Measurements from ENCODE around the gene JAKMIP3. TPM values are rescaled to one million over a fixed set of nuclear protein-coding genes. Genes with fewer than 3 reads are reported as not detected.
"Not testable (repeated sequence)": the region's sequence is repeated elsewhere in the genome, so short reads cannot be mapped to it uniquely, and the experiment has no call there.

Gene JAKMIP3
- total RNA-seq, 1 experiment from 2014 or later = 0.02 TPM

DNA sequence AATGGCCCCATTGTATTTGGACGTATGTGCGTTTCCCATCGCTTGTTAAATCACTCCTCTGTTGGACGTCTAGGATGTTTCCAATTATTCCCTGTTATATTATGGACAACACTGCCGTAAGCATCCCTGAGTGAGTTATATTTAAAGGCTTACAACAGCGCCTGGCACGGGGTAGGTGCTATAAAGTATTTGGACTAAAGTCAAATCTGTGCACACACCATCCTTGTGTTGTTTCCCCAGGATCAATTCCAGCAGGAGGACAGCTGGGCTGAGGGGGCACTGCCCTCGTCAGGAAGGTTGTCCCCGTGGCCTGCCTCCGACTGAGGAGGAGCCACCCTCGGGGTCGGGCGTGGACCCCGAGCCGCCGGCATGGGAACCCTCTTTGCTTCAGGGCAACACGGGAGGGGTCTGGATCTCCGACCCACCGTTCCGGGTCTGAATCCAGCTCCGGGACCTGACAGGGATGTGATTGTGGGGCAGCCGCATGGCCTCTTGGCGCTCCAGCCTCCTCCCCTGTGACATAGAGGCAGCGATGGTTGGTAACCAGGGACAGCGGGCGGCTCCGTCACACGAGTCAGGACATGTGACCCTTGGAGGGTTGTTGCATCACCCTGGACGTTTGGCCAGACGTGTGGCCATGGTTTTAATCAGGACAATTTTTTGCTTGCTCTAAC, 1.5 kb upstream of the JAKMIP3 start:
- DNase-seq (ENCODE audit: low read depth) = no peak

DNA sequence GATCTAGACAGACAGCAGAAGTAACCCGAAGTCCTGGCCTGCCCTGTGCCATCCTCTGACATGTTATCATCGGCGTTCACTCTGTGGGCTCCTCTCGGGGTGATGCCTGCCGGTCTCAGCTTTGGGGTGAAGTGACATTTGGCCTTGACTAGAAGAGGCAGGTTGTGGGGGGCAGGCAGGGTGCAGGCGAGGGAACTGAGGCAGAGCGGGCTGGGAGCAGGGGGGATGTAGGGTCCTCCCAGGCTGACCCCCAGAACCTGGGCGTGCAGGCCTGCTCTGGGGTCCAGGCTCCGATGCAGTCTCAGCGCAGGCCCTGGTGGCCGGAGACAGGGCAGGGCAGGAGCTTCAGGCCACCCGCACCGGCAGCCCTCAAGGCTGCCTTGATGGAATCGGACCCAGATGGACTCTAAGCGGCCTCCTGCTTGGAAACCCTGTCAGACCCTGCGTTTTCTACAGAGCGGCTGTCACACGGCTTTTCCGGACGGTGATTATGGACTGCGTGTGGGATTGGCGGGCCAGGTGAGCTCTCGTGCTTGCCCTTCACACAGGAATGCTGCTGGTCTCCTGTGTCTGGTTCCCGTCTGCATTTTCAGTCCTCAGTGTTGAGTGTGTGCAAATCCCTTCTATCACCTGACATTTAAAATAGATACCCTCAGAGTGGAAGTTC, 842 bp upstream of the JAKMIP3 start:
- no peak for DNase-seq (ENCODE audit: low read depth)

DNA sequence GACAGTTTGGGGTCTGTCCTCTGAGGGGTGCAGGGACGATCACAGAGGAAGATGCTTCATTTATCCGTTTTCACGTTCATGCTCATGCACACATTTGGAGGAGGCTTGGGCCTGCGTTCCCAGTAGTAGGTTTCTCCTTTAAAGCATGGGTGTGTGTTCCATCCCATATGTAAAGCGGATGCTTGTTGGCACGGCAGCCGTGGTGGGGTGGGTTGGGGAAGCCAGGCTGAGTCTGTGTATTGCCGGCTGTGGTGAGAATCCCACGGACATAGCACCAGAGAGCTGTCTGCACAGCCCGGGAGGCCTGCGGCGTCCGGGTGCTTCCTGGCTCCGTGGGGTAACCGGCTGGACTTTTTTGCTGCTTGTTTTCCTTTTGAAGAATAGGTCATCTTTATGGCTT, 440 bp downstream of the JAKMIP3 start:
- DNase-seq (ENCODE audit: low read depth) = no peak

DNA sequence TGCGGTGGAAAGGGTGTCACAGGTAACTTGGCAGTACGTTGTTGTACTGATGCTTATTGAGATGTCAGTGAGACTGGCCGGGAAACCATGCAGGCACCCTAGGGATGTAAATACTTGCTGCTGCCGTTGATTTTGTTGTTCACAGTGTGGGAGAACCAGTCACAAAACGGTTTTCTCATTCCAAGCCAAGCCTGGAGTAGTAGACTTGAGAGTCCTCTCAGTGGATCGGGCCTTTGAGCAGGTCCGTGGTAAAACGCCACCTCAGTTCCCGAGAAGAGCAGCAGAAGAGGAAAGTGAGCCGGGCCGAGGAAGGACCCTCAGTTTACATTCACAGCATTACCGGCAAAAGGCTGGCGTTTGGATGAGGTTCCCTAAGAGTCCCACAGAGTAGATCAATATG, 1.1 kb downstream of the JAKMIP3 start:
- no peak for DNase-seq (ENCODE audit: low read depth)

DNA sequence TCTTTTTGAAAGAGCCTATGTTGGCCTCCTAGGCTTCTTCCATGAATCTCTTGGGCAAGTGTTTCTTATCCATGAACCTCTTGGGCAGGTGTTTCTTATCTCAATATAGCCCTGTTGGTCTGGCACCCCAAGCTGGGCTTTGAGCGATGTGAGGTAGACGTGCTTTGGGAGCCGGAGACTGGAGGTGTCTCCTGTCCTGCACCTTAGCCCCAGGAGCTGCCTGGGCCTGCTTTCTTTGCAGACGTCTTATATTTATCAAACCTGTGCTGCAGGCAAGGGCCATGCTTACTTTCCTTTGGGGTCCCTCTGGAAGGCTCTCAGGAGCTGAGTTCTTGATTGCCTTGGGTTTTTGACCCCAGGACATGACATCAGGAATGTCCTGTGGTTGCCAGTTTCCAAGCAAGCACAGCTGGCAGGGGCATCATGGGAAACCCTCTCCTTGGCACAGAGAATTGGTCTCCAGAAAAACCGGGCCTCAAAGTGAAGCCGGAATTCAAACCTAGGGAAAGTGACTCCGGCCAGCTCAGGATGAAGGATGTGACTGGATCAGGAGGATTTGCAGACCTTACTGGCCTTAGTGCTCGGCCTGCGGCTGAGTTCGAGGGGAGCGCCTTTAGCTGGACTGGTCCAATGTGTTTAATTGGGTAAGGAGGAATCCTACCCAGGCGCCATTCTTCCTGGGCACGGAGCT, 2.8 kb downstream of the JAKMIP3 start:
- DNase-seq (ENCODE audit: low read depth) = no peak

DNA sequence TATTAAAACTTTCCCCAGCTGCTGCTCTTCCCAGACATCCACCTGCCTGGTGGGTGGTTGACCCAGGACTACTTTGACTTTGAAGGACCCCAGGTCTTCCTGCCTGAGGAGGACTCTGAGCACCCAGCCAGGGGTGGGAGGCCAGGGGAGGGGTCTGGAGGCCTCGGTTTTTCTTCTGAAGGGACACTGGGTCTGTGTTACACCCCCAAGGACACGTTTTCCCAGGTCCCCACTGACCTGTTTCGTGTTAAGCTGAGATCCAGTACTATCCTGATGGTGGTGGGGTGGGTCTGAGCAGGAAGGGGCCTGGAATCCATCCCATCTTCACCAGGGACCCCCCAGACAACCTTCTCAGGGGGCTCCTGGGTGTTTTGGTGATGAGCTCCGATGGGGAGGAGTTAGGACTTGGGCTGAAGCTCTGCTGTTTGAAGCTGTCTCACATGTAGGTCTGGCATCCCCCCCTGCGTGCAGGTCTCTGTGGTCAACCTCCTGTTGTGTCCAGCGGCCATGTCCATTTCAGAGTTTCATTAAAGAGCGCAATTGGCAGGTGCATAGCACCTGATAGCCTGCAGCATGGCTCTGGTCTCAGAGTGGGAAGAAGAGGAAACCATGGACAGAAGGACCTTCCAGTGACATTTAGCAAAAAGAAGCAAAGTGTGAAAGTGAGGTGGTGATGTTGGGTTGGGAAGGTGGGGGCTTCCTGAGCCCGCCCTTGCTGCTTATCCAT, 3.5 kb downstream of the JAKMIP3 start:
- DNase-seq (ENCODE audit: low read depth) = no peak

DNA sequence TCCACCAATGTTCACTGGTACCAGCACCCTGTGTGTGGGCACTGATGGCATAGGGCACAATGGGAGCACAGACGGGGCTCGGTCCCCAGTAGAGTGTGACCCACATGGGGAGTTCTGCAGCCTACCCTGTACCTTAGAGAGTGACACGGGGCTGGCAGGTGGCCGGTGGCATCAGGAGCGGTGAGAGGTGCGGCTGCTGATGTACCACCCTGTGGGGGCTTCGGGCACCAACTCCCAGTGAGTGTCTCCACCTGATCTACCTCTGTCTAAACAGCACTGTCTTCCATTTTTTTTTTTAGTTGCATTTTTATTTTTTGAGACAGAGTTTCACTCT, 4.1 kb downstream of the JAKMIP3 start:
- DNase-seq (ENCODE audit: low read depth) = no peak

DNA sequence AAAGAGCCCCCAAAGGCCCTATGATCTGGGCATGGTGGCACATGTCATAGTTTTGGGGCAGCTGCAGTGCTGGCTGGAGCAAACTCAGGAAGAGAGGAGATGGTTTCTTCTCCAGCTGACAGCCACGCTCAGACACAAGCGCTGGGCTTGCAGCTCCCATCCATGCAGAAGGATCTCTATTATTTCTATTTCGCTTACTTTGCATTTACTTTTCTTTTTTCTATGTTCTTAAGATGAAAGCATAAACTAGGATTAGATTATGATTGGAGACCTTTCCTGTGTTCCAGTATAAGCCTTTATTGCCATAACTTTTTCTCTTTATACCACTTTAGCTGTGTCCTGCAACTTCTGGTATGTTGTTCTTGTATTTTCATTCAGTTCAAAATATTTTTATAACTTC, 5.0 kb downstream of the JAKMIP3 start:
- DNase-seq (ENCODE audit: low read depth) = no peak

DNA sequence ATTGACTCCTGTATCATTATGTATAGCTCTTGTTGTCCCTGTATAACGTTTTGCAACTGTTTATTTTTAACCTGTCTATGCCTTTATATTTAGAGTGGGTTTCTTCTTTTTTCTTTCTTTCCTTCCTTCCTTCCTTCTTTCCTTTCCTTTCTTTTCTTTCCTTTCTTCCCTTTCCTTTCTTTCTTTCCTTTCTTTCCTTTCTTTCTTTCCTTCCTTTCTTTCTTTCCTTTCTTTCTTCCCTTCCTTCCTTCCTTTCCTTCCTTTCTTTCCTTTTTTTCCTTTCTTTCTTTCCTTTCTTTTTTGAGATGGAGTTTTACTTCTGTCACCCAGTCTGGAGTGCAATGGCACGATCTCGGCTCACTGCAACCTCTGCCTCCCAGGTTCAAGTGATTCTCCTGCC, 5.9 kb downstream of the JAKMIP3 start:
- no peak for DNase-seq (ENCODE audit: low read depth)

DNA sequence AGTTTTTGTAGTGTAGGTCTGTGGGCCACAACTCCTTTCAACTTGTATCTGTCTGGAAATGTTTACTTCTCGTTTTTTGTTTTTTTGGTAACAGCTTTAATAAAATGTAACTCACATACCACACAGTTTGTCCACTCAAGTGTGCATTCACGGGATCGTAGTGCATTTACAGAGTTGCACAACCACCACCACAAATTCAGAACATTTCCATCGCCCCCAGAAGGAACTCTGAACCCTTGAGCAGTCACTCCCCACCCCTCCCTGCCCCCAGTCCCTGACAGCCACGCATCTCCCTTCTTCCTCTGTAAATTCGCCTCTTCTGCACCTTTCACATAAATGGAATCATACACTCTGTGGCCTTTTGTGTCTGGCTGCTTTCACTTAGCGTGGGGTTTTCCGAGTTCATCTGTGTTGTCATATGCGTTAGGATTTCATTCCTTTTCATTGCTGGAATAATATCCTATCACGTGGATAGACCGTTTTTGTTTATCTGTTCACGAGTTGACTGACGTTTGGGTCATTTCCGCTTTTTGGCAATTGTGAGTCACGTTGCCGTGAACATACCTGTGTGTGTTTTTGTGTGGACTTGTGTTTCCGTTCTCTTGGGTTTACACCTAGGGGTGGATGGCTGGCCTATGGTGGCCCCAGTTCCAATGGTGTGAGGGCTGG, 10.3 kb downstream of the JAKMIP3 start:
- DNase-seq (ENCODE audit: low read depth) = no peak

DNA sequence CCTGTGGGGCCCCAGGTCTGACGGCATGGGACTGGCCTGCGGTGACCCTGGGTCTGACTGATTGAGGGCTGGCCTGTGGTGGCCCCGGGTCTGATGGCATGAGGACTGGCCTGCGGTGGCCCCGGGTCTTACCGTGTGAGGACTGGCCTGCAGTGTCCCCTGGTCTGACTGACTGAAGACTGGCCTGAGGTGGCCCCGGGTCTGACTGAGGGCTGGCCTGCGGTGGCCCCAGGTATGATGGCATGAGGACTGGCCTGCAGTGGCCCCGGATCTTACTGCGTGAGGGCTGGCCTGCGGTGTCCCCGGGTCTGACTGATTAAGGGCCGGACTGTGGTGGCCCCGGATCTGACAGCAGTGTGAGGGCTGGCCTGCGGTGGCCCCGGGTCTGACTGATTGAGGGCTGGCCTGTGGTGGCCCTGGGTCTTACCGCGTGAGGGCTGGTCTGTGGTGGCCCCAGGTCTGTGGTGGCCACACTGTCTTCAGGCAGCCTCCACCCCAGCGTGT, 10.9 kb downstream of the JAKMIP3 start:
- no peak for DNase-seq (ENCODE audit: low read depth)

DNA sequence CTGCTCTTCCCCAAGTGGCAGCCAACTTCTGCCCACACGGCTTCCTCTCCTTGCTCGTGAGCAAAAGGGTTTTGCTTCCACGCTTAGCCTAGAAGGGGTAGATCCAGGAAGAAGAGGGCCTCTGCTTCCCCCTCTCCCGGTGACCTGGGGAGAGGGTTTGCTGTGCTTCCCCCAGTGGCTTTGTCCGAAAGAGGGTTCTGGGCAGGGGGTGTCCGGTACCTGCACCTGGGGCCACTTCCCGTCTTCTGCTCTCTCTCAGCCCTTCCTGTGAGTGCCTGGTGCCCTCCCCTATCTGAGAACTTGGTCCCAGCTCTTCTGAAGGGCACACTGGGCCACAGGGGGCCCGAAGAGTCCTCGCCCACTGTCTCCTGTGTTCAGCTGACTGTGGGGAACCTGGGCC, 11.3 kb downstream of the JAKMIP3 start:
- DNase-seq (ENCODE audit: low read depth) = no peak

DNA sequence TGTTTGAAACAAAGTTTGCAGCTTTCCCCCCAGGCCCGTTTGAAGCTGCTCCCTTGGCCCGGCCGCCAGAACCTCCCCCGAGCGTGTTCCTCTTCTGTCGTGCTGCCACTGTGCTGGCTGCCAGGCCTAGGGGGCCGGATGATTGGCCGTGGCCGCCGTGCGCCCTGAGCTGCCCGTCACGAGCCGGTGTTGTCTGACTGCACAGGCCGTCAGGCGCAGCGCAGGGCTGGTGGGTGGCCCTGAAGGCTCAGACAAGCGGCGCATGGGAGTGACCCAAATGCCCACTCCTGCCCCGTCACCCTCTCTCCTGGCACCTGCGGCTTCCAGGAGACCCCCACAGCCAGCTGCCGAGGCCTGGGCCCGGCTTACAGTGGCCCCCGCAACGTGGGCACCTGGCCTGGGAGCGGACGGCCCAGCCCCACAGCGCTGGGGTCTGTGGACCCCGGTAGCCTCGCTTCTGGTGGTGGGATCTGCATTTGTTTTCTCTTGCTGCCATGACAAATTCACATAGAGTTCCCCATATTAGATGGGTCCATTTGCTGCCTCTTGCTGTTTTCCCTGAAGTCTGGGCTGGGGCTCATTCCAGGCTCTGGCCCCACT, 13.1 kb downstream of the JAKMIP3 start:
- DNase-seq (ENCODE audit: low read depth) = no peak

DNA sequence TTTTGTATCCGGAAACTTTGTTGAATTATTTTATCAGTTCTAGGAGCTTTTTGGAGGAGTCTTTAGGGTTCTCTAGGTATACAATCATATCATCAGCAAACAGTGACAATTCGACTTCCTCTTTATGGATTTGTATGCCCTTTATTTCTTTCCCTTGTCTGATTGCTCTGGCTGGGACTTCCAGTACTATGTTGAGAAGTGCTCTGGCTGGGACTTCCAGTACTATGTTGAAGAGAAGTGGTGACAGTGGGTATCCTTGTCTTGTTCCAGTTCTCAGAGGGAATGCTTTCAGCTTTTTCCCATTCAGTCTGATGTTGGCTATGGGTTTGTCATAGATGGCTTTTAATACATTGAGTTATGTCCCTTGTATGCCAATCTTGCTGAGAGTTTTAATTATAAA, 18.6 kb downstream of the JAKMIP3 start:
- DNase-seq (ENCODE audit: low read depth) = not testable (repeated sequence)

DNA sequence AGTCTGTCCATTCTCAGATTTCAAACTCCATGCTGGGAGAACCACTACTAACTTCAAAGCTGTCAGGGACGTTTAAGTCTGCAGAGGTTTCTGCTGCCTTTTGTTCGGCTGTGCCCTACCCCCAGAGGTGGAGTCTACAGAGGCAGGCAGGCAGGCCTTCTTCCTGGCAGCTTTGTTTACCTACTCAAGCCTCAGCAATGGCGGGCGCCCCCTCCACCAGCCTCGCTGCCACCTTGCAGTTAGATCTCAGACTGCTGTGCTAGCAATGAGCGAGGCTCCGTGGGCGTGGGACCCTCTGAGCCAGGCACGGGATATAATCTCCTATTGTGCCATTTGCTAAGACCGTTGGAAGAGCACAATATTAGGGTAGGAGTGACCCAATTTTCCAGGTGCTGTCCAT, 27.5 kb downstream of the JAKMIP3 start:
- not testable (repeated sequence) for DNase-seq (ENCODE audit: low read depth)

DNA sequence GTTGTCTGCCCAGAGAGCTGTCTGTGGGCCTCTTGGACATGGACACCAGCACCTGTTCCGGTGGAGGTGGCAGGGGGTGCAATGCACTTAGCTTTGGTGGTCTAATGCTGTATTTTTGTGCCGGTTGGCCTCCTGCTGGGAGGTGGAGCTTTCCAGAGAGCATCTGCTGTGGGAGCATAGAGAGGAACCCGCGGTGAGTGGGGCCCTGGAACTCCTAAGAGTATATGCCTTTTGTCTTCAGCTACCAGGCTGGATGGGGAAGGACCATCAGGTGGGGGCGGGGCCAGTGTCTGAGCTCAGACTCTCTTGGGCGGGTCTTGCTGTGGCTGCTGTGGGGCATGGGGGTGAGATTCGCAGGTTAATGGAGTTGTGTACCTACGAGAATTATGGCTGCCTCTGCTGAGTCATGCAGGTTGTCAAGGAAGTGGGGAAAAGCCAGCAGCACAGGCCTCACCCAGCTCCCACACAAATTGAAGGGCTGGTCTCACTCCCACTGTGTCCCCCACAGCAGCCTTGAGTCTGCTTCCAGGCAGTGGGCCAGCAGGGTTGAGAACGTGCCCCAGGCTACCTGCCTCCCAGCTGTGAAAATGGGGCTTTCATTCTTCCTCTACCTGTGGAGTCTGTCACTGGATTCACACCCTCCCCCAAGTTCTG, 29.0 kb downstream of the JAKMIP3 start:
- DNase-seq (ENCODE audit: low read depth) = peak; percentile 28

DNA sequence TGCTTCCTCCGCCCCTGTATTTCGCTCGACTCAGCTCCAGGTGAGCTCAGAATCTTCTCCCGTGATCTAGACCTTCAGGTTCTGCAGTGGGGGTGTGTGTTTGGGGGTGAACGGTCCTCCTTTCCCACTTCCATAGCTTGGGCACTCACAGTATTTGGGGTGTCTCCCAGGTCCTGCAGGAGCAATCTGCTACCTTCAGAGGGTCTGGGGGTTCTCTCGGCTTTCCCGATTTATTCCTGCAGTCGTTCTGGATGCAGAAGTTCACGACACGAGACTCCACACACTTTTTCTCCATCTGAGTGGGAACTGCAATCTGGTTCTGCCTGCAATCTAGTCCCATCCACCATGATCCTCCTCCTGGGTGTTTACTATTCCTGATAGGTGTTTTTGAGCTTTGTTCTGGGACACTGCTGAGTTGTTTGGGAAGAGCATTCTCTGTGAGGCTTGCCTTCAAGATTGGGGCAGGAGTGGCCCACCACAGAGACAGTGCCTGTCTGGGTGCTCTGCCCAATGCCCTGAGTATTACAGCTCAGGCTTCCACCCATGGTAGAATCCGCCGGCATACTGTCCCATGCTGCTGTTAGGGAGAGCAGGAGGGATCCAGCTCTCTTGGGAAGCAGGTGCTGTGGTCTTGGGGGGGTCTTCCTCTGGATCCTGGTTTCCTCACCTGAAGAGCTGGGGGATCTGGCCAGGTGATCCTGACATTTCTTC, 29.8 kb downstream of the JAKMIP3 start:
- DNase-seq (ENCODE audit: low read depth) = no peak

DNA sequence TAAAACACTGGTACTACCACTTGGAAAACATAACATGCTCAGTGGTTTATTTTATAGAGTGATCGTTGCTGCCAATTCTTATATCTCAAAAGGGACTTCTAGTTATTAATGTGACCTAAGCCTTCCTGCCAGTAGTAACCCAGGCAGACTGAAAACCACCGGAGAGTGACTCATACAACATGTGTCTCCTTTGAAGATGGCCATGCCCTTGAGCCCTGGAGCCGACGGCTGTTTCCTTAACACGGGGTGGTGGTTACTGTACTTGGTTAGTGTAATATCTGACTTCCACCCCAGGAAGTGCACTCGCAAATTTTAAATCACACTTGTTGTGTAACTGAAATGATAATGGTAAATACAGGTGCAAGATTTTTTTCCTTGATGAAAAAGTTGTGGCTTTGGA, 30.5 kb downstream of the JAKMIP3 start:
- peak; percentile 86 for DNase-seq (ENCODE audit: low read depth)

DNA sequence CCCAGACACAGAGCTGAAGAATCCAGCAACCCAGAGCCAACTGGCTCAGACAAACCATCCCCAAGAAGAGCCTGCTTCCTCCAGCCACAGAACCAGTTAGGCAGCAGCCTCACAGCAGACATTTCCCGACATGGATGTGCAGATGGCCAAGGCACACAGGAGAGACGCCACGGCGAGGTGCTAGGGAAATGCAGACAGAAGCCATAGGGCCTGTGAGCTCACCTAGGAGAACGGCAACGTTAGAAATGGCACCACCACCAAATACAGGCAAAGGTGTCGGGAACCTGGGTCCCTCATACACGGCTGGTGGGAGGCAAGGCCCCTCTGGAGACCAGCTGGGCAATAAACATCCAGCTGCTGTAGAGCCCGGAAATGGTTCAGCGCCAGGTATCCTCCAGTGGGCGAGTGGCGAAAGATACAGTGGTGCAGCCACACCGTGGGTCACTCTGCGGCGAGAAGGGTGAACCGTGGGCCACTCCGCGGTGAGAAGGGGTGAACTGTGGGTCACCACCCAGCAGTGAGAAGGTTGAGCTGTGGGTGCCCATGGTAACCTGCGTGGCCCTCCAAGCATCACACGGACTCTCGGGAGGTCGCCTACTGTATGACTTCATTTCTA, 31.2 kb downstream of the JAKMIP3 start:
- no peak for DNase-seq (ENCODE audit: low read depth)

Measured in M059J (cell line).